Measurements from ENCODE around the gene TXN.

- no peak for TF ChIP-seq CTCF (IDR thresholded peaks at IDR 0.05; ENCODE audit: low read depth, low read length)
- TF ChIP-seq POLR2A (IDR thresholded peaks at IDR 0.05; ENCODE audit: extremely low read depth, insufficient read length) = no peak
- TF ChIP-seq MAX (IDR thresholded peaks at IDR 0.05; ENCODE audit: low read depth, low read length) = no peak
Measured at GRCh38 chr9:110197330-110198187, 58.7 kb downstream of the TXN start.
